ENCODE data around the gene LAMB1.

LAMB1 gene

DNA sequence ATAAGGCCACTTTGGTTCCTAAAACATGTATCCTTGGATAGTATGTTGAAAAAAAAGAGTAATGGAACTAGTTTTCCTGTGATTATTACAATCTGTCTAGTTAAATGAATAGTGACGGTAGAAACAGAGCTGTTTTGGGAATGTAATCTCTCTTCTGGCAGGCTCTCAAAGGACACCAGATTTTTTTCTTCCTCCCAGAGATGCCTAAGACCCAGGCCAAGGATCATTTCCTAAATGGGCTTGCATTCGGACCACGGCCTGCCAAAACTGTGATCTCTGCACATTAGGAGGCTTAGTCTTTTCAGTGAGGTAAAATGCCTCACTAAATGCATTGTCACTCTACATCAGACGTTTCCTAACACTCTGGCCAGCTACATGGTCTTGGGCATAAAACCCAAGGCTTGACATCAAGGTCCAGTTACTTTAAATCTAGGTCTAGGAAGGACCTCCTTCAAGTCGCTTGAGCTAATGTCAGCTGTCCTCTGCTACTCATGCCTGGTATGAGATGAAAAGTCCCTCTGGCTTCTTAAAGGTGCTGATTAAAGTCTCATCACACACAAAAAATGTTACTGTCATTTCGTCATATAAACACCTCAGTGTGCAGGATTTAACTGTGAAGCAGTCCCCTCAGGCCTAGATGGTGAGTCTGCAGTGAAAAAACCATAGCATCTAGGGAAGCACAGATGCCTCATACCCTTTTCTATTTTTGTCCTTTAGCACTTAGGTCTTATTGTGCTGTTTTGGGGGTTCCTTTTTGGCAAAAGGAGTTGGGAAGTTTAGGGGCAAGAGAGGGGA is 64.3 kb downstream of the LAMB1 start:
- Histone ChIP-seq H3K36me3 (peaks cover 0 to 35% (median 16%) of the 10 kb centered on the region in 11 experiments; a peak in 16 of 22 replicates), H3K4me3 (no peak overlapping the region), H3K9ac (no peak overlapping the region), H3K27ac (no peak overlapping the region), H3K9me3 (replicated peaks in 1 of 11) (no peaks in the 10 kb centered on the region), H3K27me3 (no peaks in the 10 kb centered on the region), H4K20me1 (no peaks in the 10 kb centered on the region), H3K4me2 (no peak overlapping the region), H3K4me1 (peaks cover 0 to 17% (median 2%) of the 10 kb centered on the region in 10 experiments; a peak in 8 of 20 replicates)
- no peak for TF ChIP-seq Cebpa-rat (IDR thresholded peaks at IDR 0.05)

DNA sequence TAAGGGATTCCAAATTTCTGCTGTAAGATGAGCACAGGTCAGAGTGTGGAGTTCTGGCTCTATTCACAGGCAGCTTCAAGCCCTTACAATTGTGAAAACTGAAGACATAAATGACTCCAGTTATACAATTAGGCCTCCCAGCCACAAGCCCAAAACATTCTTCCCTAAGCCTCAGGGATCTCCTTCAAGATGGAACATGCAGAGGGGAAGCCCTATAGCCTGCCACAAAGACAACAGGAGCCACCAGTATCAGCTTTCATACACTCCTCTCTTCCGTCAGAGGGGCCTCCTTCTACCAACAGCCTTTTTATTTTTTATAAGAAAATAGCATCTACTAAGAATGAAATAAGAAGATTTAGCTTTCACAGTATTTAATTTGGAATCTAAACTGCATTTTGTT is 65.4 kb downstream of the LAMB1 start:
- Histone ChIP-seq H3K4me1 (peaks cover 0 to 22% (median 0%) of the 10 kb centered on the region in 10 experiments; a peak in 4 of 20 replicates), H3K36me3 (peaks cover 0 to 39% (median 18%) of the 10 kb centered on the region in 11 experiments; a peak in 17 of 22 replicates), H3K27me3 (no peaks in the 10 kb centered on the region), H3K4me3 (no peak overlapping the region), H4K20me1 (no peaks in the 10 kb centered on the region), H3K4me2 (peak overlapping the region in 2 of 11 experiments; percentile 4 to 9; a peak in 1 of 22 replicates), H3K9me3 (replicated peaks in 1 of 11) (no peaks in the 10 kb centered on the region), H3K27ac (no peak overlapping the region), H3K9ac (no peak overlapping the region)
- no peak for TF ChIP-seq Cebpa-rat (IDR thresholded peaks at IDR 0.05)

DNA sequence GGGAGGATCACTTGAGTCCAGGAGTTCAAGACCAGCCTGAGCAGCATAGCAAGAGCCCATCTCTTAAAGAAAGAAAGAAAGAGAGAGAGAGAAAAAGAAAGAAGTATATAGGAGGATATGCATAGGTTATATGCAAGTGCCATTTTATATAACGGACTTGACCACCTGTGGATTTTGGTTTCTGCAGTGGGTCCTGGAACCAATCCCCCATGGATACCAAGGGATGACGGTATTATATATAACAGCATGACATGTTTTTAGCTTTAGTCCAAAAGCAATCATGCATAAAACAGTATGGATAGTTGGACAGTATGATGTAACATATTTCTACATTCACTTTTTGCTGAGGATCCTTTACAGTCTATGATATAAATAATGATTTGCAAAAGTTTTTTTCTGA is 66.6 kb downstream of the LAMB1 start:
- H4K20me1 ChIP-seq = no peaks in the 10 kb centered on the region
- H3K9ac ChIP-seq = no peak overlapping the region
- H3K27ac ChIP-seq = no peak overlapping the region
- no peak overlapping the region for H3K4me3 ChIP-seq
- H3K27me3 ChIP-seq = no peaks in the 10 kb centered on the region
- peaks cover 0 to 48% (median 26%) of the 10 kb centered on the region in 11 experiments; a peak in 20 of 22 replicates for H3K36me3 ChIP-seq
- TF ChIP-seq Cebpa-rat (IDR thresholded peaks at IDR 0.05) = no peak
- H3K4me1 ChIP-seq = peaks cover 0 to 24% (median 0%) of the 10 kb centered on the region in 10 experiments; a peak in 4 of 20 replicates
- no peaks in the 10 kb centered on the region for H3K9me3 ChIP-seq (replicated peaks in 1 of 11)
- 0 out of 22 replicates have a peak overlapping the region, but pooled peaks of 1 of the 11 experiments have one; percentile 9 for H3K4me2 ChIP-seq

DNA sequence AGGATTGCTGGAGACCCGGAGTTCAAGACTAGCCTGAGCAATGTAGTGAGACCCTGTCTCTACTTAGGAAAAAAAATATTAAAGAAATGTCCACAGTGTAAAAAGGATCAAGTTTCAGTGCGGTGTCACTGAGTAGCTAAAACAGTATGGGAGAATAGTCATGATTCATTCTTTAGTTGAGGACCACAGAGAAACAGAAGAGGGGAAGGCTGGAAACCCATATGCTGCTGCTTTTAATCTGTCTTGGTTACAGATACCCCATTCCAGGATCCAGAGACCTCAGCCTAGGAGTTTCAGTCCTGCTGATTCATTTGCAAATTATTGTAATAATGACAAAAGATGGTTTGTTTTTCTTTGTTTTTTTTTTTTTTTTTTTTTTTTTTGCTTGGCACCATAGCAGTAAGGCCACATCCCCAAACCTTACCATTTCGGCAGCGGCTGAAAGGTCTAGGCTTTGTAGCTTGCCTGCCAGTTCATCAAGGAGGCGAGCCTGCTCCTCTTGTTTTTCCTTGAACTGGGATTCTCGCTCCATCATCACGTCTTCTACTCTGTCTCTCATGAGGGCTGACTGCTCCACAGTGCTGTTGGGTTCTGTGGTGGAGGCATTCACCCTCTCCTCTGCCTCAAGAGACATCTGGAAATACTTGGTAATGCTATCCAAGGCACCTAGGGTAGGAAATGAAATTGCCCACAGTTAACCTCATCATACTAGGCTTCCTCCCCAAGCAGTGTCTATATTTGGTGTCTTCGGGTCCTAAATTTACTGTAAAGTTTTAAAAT is 67.8 kb downstream of the LAMB1 start:
- H3K4me1 ChIP-seq = peaks cover 0 to 24% (median 0%) of the 10 kb centered on the region in 10 experiments; a peak in 4 of 20 replicates
- no peaks in the 10 kb centered on the region for H4K20me1 ChIP-seq
- H3K4me2 ChIP-seq = no peak overlapping the region
- no peak overlapping the region for H3K4me3 ChIP-seq
- TF ChIP-seq Cebpa-rat (IDR thresholded peaks at IDR 0.05) = no peak
- H3K9ac ChIP-seq = no peak overlapping the region
- H3K27me3 ChIP-seq = no peaks in the 10 kb centered on the region
- no peak overlapping the region for H3K27ac ChIP-seq
- H3K36me3 ChIP-seq = peaks cover 6 to 48% (median 26%) of the 10 kb centered on the region in 11 experiments; a peak in 21 of 22 replicates
- no peaks in the 10 kb centered on the region for H3K9me3 ChIP-seq (replicated peaks in 1 of 11)

DNA sequence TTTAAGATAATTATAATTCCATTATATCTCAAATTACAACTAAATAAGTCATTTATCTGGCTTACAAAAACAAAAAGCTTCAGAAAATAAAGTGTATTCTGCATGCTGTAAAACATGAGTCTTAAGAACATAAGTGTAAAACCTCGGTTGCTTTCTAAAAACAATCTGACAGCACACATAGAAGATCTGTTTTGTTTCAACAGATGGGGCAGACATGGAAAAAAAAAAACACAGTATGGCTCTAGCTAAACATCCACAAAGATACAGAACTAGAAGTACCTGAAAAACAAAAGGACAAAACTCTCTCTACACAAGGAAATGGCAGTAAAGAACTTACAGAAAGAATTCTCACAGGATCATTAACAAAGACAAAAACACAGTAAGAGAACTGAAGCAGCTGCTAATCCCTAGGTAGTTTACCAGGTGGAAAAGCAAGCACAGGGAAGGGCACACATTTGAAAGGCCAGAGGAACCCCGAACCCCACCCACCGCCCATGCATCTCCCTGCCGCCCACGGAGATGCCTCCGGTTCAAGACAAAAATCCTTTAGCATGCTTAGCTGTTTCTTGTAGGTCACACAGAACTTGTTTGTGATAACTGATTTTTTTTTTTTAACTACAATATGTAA is 69.5 kb downstream of the LAMB1 start:
- no peaks in the 10 kb centered on the region for H4K20me1 ChIP-seq
- no peak overlapping the region for H3K9ac ChIP-seq
- H3K27ac ChIP-seq = no peak overlapping the region
- H3K9me3 ChIP-seq (replicated peaks in 1 of 11) = no peaks in the 10 kb centered on the region
- H3K27me3 ChIP-seq = no peaks in the 10 kb centered on the region
- H3K36me3 ChIP-seq = peaks cover 13 to 48% (median 29%) of the 10 kb centered on the region in 11 experiments; a peak in 17 of 22 replicates
- H3K4me3 ChIP-seq = no peak overlapping the region
- no peak for TF ChIP-seq Cebpa-rat (IDR thresholded peaks at IDR 0.05)
- H3K4me1 ChIP-seq = peaks cover 0 to 24% (median 0%) of the 10 kb centered on the region in 10 experiments; a peak in 4 of 20 replicates
- no peak overlapping the region for H3K4me2 ChIP-seq

DNA sequence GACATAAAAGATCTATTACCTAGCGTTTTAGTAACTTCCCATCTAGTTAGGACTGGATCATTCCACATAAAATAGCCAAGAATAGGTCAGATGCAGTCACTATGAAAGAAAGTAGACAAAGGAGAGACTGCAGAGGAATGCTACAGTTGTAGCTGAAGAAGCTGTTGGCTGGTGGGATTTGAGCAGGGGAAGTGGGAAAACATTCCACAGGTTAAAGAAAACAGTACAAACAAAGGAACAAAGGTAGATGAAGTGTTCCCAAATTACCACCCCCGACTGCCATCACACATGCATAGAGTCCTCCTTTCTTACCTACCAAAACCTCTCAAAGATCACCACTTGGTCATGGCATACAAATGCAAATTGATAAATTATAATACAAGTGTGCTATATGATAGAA is 70.2 kb downstream of the LAMB1 start:
- H3K9ac ChIP-seq = no peak overlapping the region
- H3K4me3 ChIP-seq = no peak overlapping the region
- H4K20me1 ChIP-seq = no peaks in the 10 kb centered on the region
- H3K36me3 ChIP-seq = peaks cover 13 to 52% (median 29%) of the 10 kb centered on the region in 11 experiments; a peak in 18 of 22 replicates
- no peaks in the 10 kb centered on the region for H3K27me3 ChIP-seq
- no peaks in the 10 kb centered on the region for H3K9me3 ChIP-seq (replicated peaks in 1 of 11)
- H3K27ac ChIP-seq = no peak overlapping the region
- H3K4me1 ChIP-seq = peaks cover 0 to 24% (median 0%) of the 10 kb centered on the region in 10 experiments; a peak in 4 of 20 replicates
- no peak for TF ChIP-seq Cebpa-rat (IDR thresholded peaks at IDR 0.05)
- no peak overlapping the region for H3K4me2 ChIP-seq

DNA sequence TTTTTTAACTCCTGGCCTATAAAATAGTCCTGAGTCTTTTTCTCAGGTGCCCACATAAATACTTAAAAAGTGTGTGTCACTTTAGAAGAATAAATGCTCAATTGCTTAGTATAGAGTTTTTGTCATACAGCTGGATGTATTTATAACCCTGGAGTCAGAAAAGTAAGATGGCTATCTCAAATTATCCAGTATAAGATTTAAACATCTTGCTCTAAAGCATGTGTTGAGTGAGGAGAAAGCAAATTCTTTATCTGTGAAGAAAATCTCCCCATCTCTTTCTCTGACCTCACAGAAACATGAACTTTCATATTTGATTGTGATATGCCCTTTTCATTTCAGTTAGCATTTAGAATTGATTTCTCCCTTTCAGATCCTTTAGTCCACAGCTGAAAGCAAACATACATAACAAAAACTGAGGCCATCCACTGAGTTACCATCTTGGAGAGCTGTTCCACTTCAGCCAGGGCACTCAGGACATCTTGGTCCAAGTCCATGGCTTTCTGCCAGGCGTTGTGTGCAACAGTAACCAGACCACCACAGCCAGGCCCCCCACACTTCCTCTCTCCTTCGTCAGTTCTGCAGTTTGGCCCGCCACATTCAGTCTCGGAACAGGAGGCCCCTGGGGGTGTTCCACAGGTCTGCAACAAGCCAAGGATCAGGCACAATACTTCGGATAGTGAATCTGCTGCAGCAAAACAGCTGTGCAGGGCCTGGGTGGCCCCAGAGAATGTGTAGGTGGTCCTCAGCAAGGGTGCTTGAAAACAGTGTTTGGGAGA is 71.0 kb downstream of the LAMB1 start:
- Histone ChIP-seq H3K27me3 (no peaks in the 10 kb centered on the region), H3K4me1 (peaks cover 0 to 16% (median 0%) of the 10 kb centered on the region in 10 experiments; a peak in 4 of 20 replicates), H3K4me2 (no peak overlapping the region), H3K36me3 (peaks cover 17 to 61% (median 35%) of the 10 kb centered on the region in 11 experiments; a peak in 18 of 22 replicates), H4K20me1 (no peaks in the 10 kb centered on the region), H3K27ac (no peak overlapping the region), H3K4me3 (no peak overlapping the region), H3K9me3 (replicated peaks in 1 of 11) (no peaks in the 10 kb centered on the region), H3K9ac (no peak overlapping the region)
- no peak for TF ChIP-seq Cebpa-rat (IDR thresholded peaks at IDR 0.05)

DNA sequence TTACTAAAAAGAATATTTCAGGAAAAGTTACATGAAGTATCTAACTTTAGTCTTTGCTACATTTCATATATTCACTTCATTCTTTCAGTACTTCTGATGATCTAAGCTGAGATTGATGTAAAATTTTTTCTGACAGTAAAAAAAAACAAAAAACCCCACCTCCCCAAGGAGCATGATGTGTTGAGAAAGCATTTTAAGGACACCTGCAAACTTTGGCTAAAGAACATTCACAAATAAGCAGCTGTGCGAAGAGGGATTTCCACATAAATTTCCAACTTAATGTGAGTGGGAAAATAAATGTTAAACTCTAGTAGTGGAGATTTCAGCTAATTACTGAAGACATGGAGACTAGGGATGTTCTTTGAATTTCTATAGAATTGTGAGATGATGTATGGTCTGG is 76.5 kb downstream of the LAMB1 start:
- no peak for TF ChIP-seq Cebpa-rat (IDR thresholded peaks at IDR 0.05)
- Histone ChIP-seq H3K27me3 (no peaks in the 10 kb centered on the region), H3K9me3 (replicated peaks in 1 of 11) (peaks cover 0 to 5% (median under 1%) of the 10 kb centered on the region in 11 experiments; a peak in 3 of 22 replicates), H3K4me2 (no peak overlapping the region), H3K27ac (peak overlapping the region in 3 of 11 experiments; percentile 63 to 75 (median 64); a peak in 3 of 22 replicates), H3K9ac (no peak overlapping the region), H3K36me3 (peaks cover 32 to 91% (median 62%) of the 10 kb centered on the region in 11 experiments; a peak in 21 of 22 replicates), H3K4me1 (peaks cover 17 to 39% (median 26%) of the 10 kb centered on the region in 10 experiments), H3K4me3 (no peak overlapping the region), H4K20me1 (peaks cover 0 to 7% (median 0%) of the 10 kb centered on the region in 11 experiments; a peak in 1 of 22 replicates)
